ENCODE data around the gene LAMB1.

GRCh38 chr7:107874111-107874510 is 128.8 kb downstream of the LAMB1 start:
- no peak for TF ChIP-seq CTCF (conservative IDR thresholded peaks at IDR 0.05; ENCODE audit: low read length)
- no peak for TF ChIP-seq EZH2phosphoT487 (IDR thresholded peaks at IDR 0.05; ENCODE audit: borderline replicate concordance, low read depth, low read length)
